Keratinocyte (primary cell): ENCODE data around the gene PTPN4.

Source experiments
- CTCF ChIP-seq, 3 experiments: IDR thresholded peaks in 1 of 3; conservative IDR thresholded peaks in 1 of 3; optimal IDR thresholded peaks in 1 of 3; 2 replicates in 2 of 3; 3 replicates in 1 of 3; pipeline versions ENCODE3 to v1.5.1; 2011; ENCODE audit warnings: low read length in 3 of 3, mild to moderate bottlenecking in 3 of 3, moderate library complexity in 2 of 3, control low read depth in 1 of 3, inconsistent platforms in 1 of 3; ENCODE audit not compliant: insufficient read depth in 2 of 3; ENCODE audit errors: extremely low read depth in 1 of 3
- EZH2 ChIP-seq: IDR thresholded peaks from one replicate; pipeline ENCODE4 v1.6.1; 2012; ENCODE audit warnings: inconsistent platforms, mild to moderate bottlenecking, low read length, moderate library complexity

- TF ChIP-seq CTCF (optimal IDR thresholded peaks at IDR 0.05 in 1 of 3, IDR thresholded peaks at IDR 0.05 in 1 of 3, conservative IDR thresholded peaks at IDR 0.05 in 1 of 3; ENCODE audit: extremely low read depth in 1 of 3, insufficient read depth in 2 of 3, low read length in 3 of 3) = no peak
- TF ChIP-seq EZH2 = no peak
These were observed 183.3 kb downstream of the PTPN4 start for GRCh38 chr2:119943058-119943457.
